Caco-2 (cell line): ENCODE data around the gene OVOL1. TPM values are rescaled to one million over a fixed set of nuclear protein-coding genes. Genes with fewer than 3 reads are reported as not detected.

Experiments used
- BruUV-seq: library from RNA; stranded (reverse); fragments of 400-500 nt; replicated peaks from 2 replicates; lab custom pipeline; 2021; lab: Mats Ljungman, UMichigan
- CTCF ChIA-PET: fragments of 300-600 bp; sonication (Branson Sonifier 250); formaldehyde crosslinking; loops from one replicate; lab custom pipeline; 2022; ENCODE audit warnings: antibody characterized with exemption; lab: Charles Lee
- POLR2A ChIA-PET: fragments of 300-600 bp; sonication (Branson Sonifier 250); formaldehyde crosslinking; loops from one replicate; lab custom pipeline; 2022; ENCODE audit warnings: antibody characterized with exemption; lab: Charles Lee
- DNase-seq, 2 experiments: peaks; one replicate each; pipeline versions ENCODE4 v3.0.0 to v3.0.0-alpha.2; 2020 to 2022
- H3K27me3 ChIP-seq: replicated peaks from 2 replicates; pipeline ENCODE4 v1.6.0; 2011; ENCODE audit warnings: low read length; ENCODE audit not compliant: control insufficient read depth, insufficient read depth
- H3K36me3 ChIP-seq: 2 replicates; pipeline ENCODE4 v1.5.1; 2011; ENCODE audit warnings: low read length; ENCODE audit not compliant: control insufficient read depth, insufficient read depth
- H3K4me1 ChIP-seq: fragments of 250-450 bp; sonication (Bioruptor Pico); 2 replicates; pipeline ENCODE4 v1.5.1; 2020; ENCODE audit warnings: mild to moderate bottlenecking
- H3K4me3 ChIP-seq: 2 replicates; pipeline ENCODE4 v1.5.1; 2011; ENCODE audit warnings: low read depth, mild to moderate bottlenecking, control low read depth, low read length
- H3K9me3 ChIP-seq: fragments of 250-450 bp; sonication (Bioruptor Pico); 2 replicates; pipeline ENCODE4 v1.5.1; 2020; ENCODE audit warnings: mild to moderate bottlenecking, moderate library complexity
- H3K27ac Mint-ChIP-seq: one replicate; pipeline ENCODE4 v1.8.0; 2022; ENCODE audit warnings: mixed read lengths; ENCODE audit not compliant: unreplicated experiment
- H3K27me3 Mint-ChIP-seq: one replicate; pipeline ENCODE4 v1.8.0; 2022; ENCODE audit warnings: mixed read lengths; ENCODE audit not compliant: insufficient read depth, unreplicated experiment
- H3K36me3 Mint-ChIP-seq: one replicate; pipeline ENCODE4 v1.8.0; 2022; ENCODE audit warnings: mild to moderate bottlenecking, mixed read lengths; ENCODE audit not compliant: insufficient read depth, unreplicated experiment
- H3K4me1 Mint-ChIP-seq: one replicate; pipeline ENCODE4 v1.8.0; 2022; ENCODE audit warnings: low read depth, mixed read lengths; ENCODE audit not compliant: unreplicated experiment
- H3K4me3 Mint-ChIP-seq: one replicate; pipeline ENCODE4 v1.8.0; 2022; ENCODE audit warnings: mild to moderate bottlenecking, moderate library complexity, mixed read lengths; ENCODE audit not compliant: unreplicated experiment
- H3K9me3 Mint-ChIP-seq: one replicate; pipeline ENCODE4 v1.8.0; 2022; ENCODE audit warnings: mixed read lengths; ENCODE audit not compliant: unreplicated experiment
- intact Hi-C: fragments of 100-400 bp; cut with micrococcal nuclease; formaldehyde crosslinking; loops from one replicate; pipeline ENCODE4 v1.10.0; 2022; ENCODE audit not compliant: unreplicated experiment
- total RNA-seq: library from RNA; stranded (reverse); gene quantifications from 2 replicates; pipeline ENCODE4 v1.2.3, GENCODE V29; 2022
- TF ChIP-seq, protein P1 (sequence below), 2 experiments: fragments of 200-600 bp in 1 of 2; IDR thresholded peaks; 1 replicate in 1 of 2; 2 replicates in 1 of 2; pipeline versions ENCODE4 v1.5.1 to v1.8.0; 2011 to 2022; ENCODE audit warnings: antibody characterized with exemption in 1 of 2, control low read depth in 1 of 2, inconsistent platforms in 1 of 2, low read depth in 1 of 2, low read length in 1 of 2, mild to moderate bottlenecking in 1 of 2, moderate library complexity in 1 of 2; ENCODE audit not compliant: insufficient read depth in 1 of 2, severe bottlenecking in 1 of 2, unreplicated experiment in 1 of 2

Gene OVOL1
- total RNA-seq, 1 experiment from 2014 or later = 21.2 TPM

DNA sequence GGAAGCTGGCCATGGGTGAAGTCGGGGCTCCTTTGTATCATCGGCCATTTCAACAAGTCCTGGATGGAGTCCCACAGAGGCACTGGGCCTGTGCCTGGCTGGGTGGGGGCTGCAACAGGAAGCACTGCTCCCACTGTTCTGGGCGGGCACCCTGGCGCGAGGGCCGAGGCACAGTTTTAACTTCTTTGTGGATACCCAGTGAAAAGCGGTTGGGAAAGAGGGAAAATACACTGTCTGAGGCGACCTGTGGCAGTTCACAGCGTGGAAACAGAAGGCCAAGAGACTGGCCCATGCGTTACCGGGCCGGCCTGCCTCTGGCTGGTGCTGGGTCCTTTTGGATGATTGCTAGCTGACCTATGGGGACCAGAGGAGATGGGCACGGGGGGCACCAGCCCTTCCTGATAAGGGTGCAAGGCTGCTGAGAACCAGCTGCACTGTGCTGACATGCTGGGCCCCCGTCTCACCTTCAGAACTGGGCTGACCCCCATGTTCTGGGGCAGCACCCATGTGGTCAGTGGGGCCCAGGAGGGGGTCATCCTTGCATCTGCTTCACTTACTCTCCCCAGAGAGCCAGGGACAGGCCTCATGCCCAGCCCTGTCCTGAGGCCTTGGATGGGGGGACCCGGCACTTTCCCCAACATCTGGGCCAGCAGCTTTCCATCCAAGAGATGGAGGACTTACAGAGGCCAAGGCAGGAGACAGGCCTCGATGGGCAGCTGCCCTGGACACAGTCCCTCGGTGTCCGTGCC is 4.2 kb downstream of the OVOL1 start:
- BruUV-seq = no TSS peak
- ChIA-PET CTCF (interaction anchor here (2.4 kb wide), 1 partner anchor 79 kb away, joined by 9 read pairs; the partner anchor contains the start of gene KAT5), POLR2A (interaction anchor here (0.9 kb wide), 1 partner anchor 26 kb away, joined by 5 read pairs; no protein-coding TSS in a partner anchor)
- Histone ChIP-seq H3K36me3 (peaks cover 6% of the 10 kb centered on the region), H3K9me3 (no peaks in the 10 kb centered on the region), H3K27me3 (no peaks in the 10 kb centered on the region), H3K4me3 (no peak overlapping the region), H3K4me1 (peaks cover 29% of the 10 kb centered on the region)
- intact Hi-C loops = no loop called here
- Mint-ChIP-seq H3K4me1 (peaks cover 9% of the 10 kb centered on the region), H3K27ac (no peak overlapping the region), H3K9me3 (no peaks in the 10 kb centered on the region), H3K27me3 (no peaks in the 10 kb centered on the region), H3K36me3 (peaks cover 50% of the 10 kb centered on the region), H3K4me3 (no peak overlapping the region)
- DNase-seq = no peak
- TF ChIP-seq, protein P1, sequence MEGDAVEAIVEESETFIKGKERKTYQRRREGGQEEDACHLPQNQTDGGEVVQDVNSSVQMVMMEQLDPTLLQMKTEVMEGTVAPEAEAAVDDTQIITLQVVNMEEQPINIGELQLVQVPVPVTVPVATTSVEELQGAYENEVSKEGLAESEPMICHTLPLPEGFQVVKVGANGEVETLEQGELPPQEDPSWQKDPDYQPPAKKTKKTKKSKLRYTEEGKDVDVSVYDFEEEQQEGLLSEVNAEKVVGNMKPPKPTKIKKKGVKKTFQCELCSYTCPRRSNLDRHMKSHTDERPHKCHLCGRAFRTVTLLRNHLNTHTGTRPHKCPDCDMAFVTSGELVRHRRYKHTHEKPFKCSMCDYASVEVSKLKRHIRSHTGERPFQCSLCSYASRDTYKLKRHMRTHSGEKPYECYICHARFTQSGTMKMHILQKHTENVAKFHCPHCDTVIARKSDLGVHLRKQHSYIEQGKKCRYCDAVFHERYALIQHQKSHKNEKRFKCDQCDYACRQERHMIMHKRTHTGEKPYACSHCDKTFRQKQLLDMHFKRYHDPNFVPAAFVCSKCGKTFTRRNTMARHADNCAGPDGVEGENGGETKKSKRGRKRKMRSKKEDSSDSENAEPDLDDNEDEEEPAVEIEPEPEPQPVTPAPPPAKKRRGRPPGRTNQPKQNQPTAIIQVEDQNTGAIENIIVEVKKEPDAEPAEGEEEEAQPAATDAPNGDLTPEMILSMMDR (IDR thresholded peaks at IDR 0.05; ENCODE audit: insufficient read depth in 1 of 2, low read depth in 1 of 2, low read length in 1 of 2, severe bottlenecking in 1 of 2, unreplicated experiment in 1 of 2) = no peak

DNA sequence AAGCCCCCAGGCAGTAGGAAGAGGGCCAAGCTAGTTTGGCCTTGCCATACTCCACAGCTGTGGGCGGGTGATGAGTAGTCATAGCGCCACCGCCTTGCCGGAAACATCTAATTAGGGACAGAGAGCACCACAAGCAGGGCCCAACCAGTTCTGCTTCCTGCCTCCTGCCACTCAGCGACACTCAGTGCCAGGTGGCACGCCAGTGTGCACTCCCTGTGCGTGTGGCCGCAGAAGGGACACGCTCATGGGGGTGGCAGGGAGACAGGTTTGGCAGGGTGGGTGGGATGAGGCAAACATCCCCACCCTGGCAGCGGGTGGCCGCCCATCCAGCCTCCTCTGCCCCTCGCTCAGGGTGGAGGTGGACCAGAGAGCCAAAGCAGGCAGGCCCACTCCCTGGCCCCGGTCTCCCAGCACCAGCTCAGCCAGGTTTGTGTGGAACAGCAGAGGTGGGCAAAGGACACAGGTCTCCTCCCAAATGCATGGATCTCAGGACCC is 4.9 kb downstream of the OVOL1 start:
- no peak overlapping the region for H3K4me3 ChIP-seq
- no peaks in the 10 kb centered on the region for H3K27me3 Mint-ChIP-seq
- ChIA-PET POLR2A (interaction anchor here (0.5 kb wide), 1 partner anchor 707 kb away, joined by 3 read pairs; no protein-coding TSS in a partner anchor), CTCF (interaction anchor here (1.1 kb wide), 1 partner anchor 11 kb away, joined by 3 read pairs; the partner anchor contains the start of gene AP5B1)
- no peaks in the 10 kb centered on the region for H3K27me3 ChIP-seq
- no peaks in the 10 kb centered on the region for H3K9me3 Mint-ChIP-seq
- no peak overlapping the region for H3K4me3 Mint-ChIP-seq
- no peak overlapping the region for H3K27ac Mint-ChIP-seq
- peaks cover 24% of the 10 kb centered on the region for H3K4me1 ChIP-seq
- intact Hi-C loops = no loop called here
- H3K9me3 ChIP-seq = no peaks in the 10 kb centered on the region
- H3K36me3 Mint-ChIP-seq = peaks cover 56% of the 10 kb centered on the region
- TF ChIP-seq, protein P1 (IDR thresholded peaks at IDR 0.05; ENCODE audit: insufficient read depth in 1 of 2, low read depth in 1 of 2, low read length in 1 of 2, severe bottlenecking in 1 of 2, unreplicated experiment in 1 of 2) = no peak
- peaks cover 16% of the 10 kb centered on the region for H3K4me1 Mint-ChIP-seq
- BruUV-seq = no TSS peak
- DNase-seq = no peak
- H3K36me3 ChIP-seq = peaks cover 8% of the 10 kb centered on the region

DNA sequence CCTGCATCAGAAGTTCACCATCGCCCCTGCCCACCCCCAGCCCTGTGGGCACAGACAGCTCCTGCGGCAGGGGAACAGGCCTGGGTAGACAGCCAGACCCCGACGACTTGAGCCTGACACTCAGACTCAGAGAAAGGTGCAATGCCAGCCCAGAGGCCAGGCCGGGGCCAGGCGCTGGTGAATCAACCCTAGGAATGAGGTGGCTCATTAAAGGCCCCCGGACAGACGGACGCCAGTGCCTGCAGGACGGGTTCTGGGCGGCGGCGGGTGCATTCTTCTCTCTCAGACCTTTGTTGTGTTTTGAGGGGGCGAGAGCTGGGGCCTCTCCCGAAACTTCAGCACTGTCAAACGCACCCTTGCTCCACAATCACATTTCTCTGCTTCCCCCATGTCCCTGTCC is 5.6 kb downstream of the OVOL1 start:
- no TSS peak for BruUV-seq
- Histone ChIP-seq H3K9me3 (no peaks in the 10 kb centered on the region), H3K4me1 (peaks cover 24% of the 10 kb centered on the region), H3K27me3 (no peaks in the 10 kb centered on the region), H3K4me3 (no peak overlapping the region), H3K36me3 (peaks cover 8% of the 10 kb centered on the region)
- intact Hi-C loops = no loop called here
- peaks cover 57% of the 10 kb centered on the region for H3K36me3 Mint-ChIP-seq
- H3K9me3 Mint-ChIP-seq = no peaks in the 10 kb centered on the region
- ChIA-PET POLR2A (interaction anchor here (0.5 kb wide), 1 partner anchor 706 kb away, joined by 3 read pairs; no protein-coding TSS in a partner anchor), CTCF (interaction anchor here (0.8 to 1.1 kb wide), 2 partner anchors 12 to 67 kb away, joined by 3 read pairs; partner anchors contain the start of gene AP5B1)
- no peak overlapping the region for H3K4me3 Mint-ChIP-seq
- TF ChIP-seq, protein P1 (IDR thresholded peaks at IDR 0.05; ENCODE audit: insufficient read depth in 1 of 2, low read depth in 1 of 2, low read length in 1 of 2, severe bottlenecking in 1 of 2, unreplicated experiment in 1 of 2) = no peak
- DNase-seq = no peak
- peaks cover 22% of the 10 kb centered on the region for H3K4me1 Mint-ChIP-seq
- H3K27me3 Mint-ChIP-seq = no peaks in the 10 kb centered on the region
- H3K27ac Mint-ChIP-seq = no peak overlapping the region
